Kidney epithelial cell (primary cell): ENCODE results near the gene ACACA. TPM values are rescaled to one million over a fixed set of nuclear protein-coding genes. Genes with fewer than 3 reads are reported as not detected.
"Not testable (repeated sequence)": the region's sequence is repeated elsewhere in the genome, so short reads cannot be mapped to it uniquely, and the experiment has no call there.

Source experiments
- DNase-seq: peaks from one replicate; pipeline ENCODE4 v3.0.0-alpha.2; 2010; ENCODE audit warnings: low read depth
- H3K27me3 ChIP-seq: 2 replicates; pipeline ENCODE4 v1.6.0; 2011; ENCODE audit warnings: low read length; ENCODE audit not compliant: control insufficient read depth, insufficient read depth
- H3K36me3 ChIP-seq: 2 replicates; pipeline ENCODE4 v1.5.1; 2011; ENCODE audit warnings: low read length; ENCODE audit not compliant: control insufficient read depth, insufficient read depth
- H3K4me3 ChIP-seq: 2 replicates; pipeline ENCODE4 v1.5.1; 2011; ENCODE audit warnings: low read depth, mild to moderate bottlenecking, control low read depth, low read length
- total RNA-seq: library from RNA; depleted of rRNA; stranded (reverse); fragments of >200 nt; gene quantifications from 2 replicates; pipeline ENCODE4 v1.2.3, GENCODE V29; 2015
- TF ChIP-seq, protein P1 (sequence below): IDR thresholded peaks from 2 replicates; pipeline ENCODE4 v1.5.1; 2011; ENCODE audit warnings: mild to moderate bottlenecking, moderate library complexity, low read length, control low read depth, inconsistent platforms; ENCODE audit not compliant: insufficient read depth, poor library complexity, severe bottlenecking

The ACACA gene
- total RNA-seq, 1 donor from 2014 or later: 54.2 TPM

DNA sequence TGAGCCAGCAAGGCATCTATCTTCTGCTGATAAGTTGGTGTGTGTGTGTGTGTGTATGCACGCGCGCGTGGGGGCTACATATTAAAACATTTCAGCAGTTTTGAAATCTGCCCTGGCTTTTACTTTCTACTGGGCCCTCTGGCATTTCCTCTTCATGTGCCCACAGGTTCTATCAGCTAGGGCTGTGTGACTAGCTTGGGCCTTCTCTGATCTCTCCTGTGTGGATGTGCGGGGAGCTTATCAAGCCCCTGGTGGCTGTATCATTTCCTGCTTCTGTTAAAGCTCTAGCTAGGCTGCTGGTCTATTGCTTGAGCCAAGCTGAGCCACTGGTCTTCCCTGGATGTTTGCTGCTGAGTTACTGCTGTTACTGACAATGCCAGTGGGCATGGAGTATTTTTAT lies 325.3 kb downstream of the ACACA start:
- no peaks in the 10 kb centered on the region for H3K27me3 ChIP-seq
- TF ChIP-seq, protein P1, sequence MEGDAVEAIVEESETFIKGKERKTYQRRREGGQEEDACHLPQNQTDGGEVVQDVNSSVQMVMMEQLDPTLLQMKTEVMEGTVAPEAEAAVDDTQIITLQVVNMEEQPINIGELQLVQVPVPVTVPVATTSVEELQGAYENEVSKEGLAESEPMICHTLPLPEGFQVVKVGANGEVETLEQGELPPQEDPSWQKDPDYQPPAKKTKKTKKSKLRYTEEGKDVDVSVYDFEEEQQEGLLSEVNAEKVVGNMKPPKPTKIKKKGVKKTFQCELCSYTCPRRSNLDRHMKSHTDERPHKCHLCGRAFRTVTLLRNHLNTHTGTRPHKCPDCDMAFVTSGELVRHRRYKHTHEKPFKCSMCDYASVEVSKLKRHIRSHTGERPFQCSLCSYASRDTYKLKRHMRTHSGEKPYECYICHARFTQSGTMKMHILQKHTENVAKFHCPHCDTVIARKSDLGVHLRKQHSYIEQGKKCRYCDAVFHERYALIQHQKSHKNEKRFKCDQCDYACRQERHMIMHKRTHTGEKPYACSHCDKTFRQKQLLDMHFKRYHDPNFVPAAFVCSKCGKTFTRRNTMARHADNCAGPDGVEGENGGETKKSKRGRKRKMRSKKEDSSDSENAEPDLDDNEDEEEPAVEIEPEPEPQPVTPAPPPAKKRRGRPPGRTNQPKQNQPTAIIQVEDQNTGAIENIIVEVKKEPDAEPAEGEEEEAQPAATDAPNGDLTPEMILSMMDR: no peak
- H3K4me3 ChIP-seq: no peak overlapping the region
- no peak for DNase-seq
- H3K36me3 ChIP-seq: no peaks in the 10 kb centered on the region

DNA sequence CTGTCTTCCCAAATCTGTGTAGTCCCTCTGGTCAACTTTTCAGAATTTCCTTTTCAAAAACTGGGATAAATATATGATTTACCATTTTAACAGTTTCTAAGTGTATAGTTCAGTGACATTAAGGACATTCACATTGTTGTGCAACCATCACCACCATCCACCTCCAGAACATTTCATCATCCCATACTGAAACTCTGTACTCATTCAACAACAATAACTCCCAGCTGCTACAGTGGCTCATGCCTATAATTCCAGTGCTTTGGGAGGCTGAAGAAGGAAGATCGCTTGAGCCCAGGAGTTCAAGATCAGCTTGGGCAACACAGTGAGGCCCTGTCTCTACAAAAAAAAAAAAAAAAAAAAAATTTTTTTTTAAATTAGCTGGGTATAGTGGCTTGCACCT lies 326.9 kb downstream of the ACACA start:
- DNase-seq: no peak
- H3K27me3 ChIP-seq: no peaks in the 10 kb centered on the region
- H3K36me3 ChIP-seq: no peaks in the 10 kb centered on the region
- TF ChIP-seq, protein P1: no peak
- H3K4me3 ChIP-seq: no peak overlapping the region

DNA sequence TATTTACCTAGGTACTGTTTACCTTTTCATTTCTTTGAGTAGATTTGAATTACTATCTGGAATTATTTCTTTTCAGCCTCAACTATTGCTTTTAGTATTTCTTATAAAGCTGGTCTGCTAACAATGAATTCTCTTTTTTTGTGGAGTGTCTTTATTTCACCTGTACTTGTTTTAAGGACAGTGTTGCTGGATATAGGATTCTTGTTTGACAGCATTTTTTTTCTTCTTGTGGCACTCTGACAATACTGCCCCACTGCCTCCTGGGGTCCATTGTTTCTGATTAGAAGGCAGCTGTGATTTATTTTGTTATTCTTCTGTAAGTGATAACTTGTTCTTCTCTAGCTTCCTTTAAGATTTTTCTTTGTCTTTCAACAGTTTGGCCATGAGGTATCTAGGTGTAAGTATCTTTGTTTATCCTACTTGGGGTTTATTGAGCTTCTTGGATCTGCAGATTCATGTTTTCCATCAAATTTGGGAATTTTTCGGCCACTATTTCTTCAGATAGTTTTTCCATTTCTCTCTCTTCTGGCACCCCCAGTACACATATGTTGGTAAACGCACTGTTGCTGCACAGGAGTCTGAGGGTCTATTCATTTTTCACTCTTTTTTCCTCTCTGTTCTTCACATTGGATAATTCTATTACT lies 327.4 kb downstream of the ACACA start:
- H3K36me3 ChIP-seq: no peaks in the 10 kb centered on the region
- H3K4me3 ChIP-seq: no peak overlapping the region
- H3K27me3 ChIP-seq: no peaks in the 10 kb centered on the region
- TF ChIP-seq, protein P1: no peak
- DNase-seq: no peak

DNA sequence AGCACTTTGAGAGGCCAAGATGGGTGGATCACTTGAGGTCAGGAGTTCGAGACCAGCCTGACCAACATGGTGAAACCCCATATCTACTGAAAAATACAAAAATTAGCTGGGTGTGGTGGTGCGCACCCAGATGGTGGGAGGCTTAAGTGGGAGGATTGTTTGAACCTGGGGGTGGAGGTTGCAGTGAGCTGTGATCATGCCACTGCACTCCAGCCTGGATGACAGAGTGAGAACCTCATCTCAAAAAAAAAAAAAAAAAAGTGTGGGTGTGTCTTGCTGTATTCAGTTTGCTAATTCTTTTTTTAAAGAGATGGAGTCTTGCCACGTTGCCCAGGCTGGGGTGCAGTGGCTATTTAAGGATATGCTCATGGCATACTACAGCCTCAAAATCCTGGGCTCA lies 333.2 kb downstream of the ACACA start:
- H3K27me3 ChIP-seq, DNase-seq, H3K4me3 ChIP-seq, H3K36me3 ChIP-seq: not testable (repeated sequence)

DNA sequence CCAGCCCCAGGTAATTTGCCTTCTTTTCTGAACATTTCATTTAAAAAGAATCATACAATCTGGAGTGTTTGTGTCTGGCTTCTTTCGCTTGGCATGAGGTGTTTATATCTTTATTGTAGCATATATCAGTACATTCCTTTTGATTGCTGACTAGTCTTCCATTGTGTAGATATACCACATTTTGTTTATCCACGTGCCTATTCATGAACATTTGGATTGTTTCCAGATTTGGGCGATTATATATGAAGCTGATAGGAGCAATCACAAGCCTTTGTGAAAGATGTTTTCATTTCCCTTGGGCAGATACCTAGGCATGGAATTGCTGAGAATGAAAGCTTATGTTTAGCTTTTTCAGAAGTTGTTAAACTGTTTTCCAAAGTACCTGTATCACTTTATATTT lies 337.5 kb downstream of the ACACA start:
- Histone ChIP-seq H3K36me3 (no peaks in the 10 kb centered on the region), H3K27me3 (peaks cover 4% of the 10 kb centered on the region), H3K4me3 (no peak overlapping the region)
- TF ChIP-seq, protein P1: no peak
- DNase-seq: no peak

DNA sequence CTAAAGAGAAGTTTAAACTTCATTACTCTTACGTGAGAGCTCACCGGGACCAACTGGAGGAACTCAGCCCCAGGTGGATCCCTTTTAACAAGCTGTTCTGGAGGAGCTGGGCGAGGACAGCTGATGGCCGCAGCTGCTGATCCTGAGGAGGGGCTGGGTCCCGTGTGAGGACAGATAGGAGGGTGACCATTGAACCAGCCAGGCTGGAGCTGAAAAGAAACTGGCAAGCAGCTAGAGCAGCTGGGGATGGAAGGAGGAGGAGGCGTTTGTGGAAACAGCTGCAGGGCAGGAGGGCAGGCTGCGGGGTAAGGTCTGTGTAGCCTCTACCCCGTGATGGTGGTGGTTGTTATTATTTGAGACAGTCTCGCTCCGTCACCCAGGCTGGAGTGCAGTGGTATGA lies 338.4 kb downstream of the ACACA start:
- TF ChIP-seq, protein P1: no peak
- H3K4me3 ChIP-seq: no peak overlapping the region
- H3K36me3 ChIP-seq: no peaks in the 10 kb centered on the region
- no peak for DNase-seq
- peaks cover 4% of the 10 kb centered on the region for H3K27me3 ChIP-seq
